IPS-11a (cell line): Measurements from ENCODE around the gene TEDC2.

Source experiments
- H3K4me3 ChIP-seq: one replicate; pipeline ENCODE4 v1.5.1; 2013; ENCODE audit warnings: low read depth, low read length, control low read depth

The TEDC2 gene

DNA sequence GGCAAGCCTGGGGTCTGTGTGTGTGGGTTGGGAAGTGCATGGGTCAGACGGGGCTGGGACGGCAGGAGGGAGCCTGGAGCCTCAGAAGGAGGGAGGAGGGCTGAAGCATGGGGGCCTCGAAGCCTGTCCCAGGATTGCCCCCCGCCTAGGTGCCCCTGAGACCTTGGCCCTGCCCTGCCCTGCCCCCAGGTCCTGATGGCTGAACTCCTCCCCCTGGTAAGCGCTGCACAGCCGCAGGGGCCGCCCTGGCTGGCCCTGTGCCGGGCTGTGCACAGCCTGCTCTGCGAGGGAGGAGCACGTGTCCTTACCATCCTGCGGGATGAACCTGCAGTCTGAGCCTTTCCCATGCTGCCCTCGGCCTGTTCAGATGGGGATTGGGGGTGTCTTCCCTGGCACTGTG, 4.4 kb downstream of the TEDC2 start:
- no peak overlapping the region for H3K4me3 ChIP-seq

DNA sequence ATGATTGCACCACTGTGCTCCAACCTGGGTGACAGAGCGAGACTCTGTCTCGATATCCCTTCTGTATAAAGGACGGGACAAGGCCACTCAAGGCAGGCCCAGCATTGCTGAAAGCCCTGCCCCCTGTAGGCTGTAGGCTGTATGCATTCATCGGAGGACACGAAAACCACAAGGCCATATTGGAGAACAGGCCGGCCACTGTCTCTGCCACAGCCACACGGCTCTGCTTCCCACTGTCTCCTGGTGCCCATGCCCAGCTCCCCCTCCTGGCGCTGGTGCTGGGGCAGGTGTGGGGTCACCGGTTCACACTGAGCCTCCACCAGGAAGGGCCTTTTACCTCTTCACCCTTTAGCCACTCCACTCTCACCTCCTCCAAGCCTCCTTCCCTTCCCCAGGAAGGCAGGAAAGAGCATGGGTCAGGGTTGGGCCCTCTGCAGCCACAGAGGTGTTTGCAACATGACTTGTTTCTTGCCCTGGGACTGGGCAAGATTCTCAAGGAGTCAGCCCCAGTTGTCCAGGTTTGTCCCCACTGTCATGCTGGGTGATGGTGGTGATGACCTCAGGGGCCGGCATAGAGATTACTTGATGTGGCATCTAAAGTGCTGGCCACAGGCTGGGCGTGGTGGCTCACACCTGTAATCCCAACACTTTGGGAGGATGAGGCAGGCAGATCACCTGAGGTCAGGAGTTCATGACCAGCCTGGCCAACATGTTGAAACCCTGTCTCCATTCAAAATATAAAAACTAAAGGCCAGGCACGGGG, 5.9 kb downstream of the TEDC2 start:
- no peak overlapping the region for H3K4me3 ChIP-seq

GRCh38 chr16:2466667-2467527, 7.0 kb downstream of the TEDC2 start:
- no peak overlapping the region for H3K4me3 ChIP-seq

GRCh38 chr16:2467528-2468232, 7.8 kb downstream of the TEDC2 start:
- peak overlapping the region; percentile 8 for H3K4me3 ChIP-seq

- peak overlapping the region; percentile 8 for H3K4me3 ChIP-seq
Measured at GRCh38 chr16:2468233-2468724, 8.4 kb downstream of the TEDC2 start.

GRCh38 chr16:2468725-2469398, 9.0 kb downstream of the TEDC2 start:
- H3K4me3 ChIP-seq: peak overlapping the region; percentile 2

- H3K4me3 ChIP-seq: no peak overlapping the region
Measured at GRCh38 chr16:2469399-2470233, 9.7 kb downstream of the TEDC2 start.

- no peak overlapping the region for H3K4me3 ChIP-seq
Measured at GRCh38 chr16:2470234-2470601, 10.3 kb downstream of the TEDC2 start.

DNA sequence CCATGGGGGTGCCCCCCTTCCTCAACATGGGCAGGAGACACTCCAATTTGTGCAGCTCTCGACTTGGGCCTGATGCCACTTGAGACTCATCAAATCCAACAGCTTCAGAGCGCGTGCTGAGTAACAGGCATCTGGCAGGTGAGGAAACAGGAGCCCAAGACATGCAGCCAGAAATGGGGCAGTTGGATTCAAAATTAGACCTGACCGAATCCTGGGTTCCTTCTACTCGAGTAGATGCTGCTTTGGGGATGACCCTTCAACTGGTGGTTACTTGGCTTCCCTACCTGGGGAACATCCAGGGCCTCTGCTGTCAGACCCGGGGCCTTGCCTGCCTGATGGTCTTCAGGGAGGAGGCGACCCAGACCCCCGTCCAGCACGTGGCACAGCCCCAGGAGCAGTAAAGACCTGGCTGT, 10.7 kb downstream of the TEDC2 start:
- no peak overlapping the region for H3K4me3 ChIP-seq

- no peak within 1 kb of the TSS for H3K4me3 ChIP-seq
Measured at GRCh38 chr16:2471016-2471652, 11.2 kb downstream of the TEDC2 start, which contains the start of gene NTN3. TSS of gene NTN3 (plus strand) at chr16:2471297. CDS start at chr16:2471702, 405 bp downstream.

GRCh38 chr16:2471653-2472487, 12.0 kb downstream of the TEDC2 start:
- H3K4me3 ChIP-seq: no peak overlapping the region

- H3K4me3 ChIP-seq: no peak overlapping the region
Measured at GRCh38 chr16:2472488-2472864, 12.6 kb downstream of the TEDC2 start.

GRCh38 chr16:2472885-2473445, 13.1 kb downstream of the TEDC2 start:
- no peak overlapping the region for H3K4me3 ChIP-seq

GRCh38 chr16:2473446-2473926, 13.6 kb downstream of the TEDC2 start:
- no peak overlapping the region for H3K4me3 ChIP-seq

DNA sequence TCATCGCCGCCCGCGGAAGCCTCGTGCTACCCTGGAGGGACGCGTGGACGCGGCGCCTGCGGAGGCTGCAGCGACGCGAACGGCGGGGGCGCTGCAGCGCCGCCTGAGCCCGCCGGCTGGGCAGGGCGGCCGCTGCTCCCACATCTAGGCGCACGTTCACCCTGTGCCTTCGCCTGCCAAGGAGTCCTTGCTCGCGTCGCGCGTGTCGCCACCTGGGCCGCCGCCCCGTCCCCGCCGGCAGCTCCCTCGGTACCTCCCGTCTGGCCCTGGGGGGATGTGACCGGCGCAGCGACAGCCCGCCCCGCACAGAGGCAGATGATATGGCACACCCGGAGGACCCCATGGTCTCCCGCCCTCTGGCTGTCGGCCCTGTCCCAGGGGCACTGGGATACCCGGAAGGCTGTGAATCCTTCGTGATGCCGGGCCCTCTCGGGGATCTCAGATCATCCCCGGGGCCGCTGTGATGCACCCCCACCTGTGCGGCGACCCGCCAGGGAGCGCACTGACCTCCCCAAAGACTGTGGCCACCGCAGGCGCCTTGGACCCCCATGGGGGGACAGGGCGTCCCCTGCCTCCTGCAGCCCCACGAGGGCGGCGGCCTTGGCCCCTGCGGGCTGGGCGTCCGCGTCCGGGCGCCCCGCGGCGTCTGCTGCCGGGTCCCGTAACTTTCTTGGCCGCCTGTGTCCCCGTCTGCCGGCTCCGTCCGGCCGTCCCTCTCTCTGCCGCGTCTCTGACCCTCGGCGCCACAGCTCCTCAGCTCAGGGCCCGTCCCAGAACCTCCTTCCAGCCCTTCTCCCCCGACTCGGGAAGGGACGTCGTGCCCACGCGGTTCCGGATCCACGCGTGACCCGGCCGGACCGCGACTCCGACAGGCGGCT, 14.3 kb downstream of the TEDC2 start:
- peak overlapping the region; percentile 50 for H3K4me3 ChIP-seq

- H3K4me3 ChIP-seq: peak within 1 kb of the TSS; percentile 58
Measured at GRCh38 chr16:2474877-2475412, 15.0 kb downstream of the TEDC2 start, which contains the start of gene TBC1D24. TSS of gene TBC1D24 (plus strand) at chr16:2475127. CDS start at chr16:2496149, 21,022 bp downstream.
